SK-N-MC (cell line): ENCODE results near the gene CALCOCO1.

ENCODE experiments used
- EZH2 ChIP-seq: fragments of 200-600 bp; sonication (generic); IDR thresholded peaks from one replicate; pipeline ENCODE4 v1.6.1; 2017; ENCODE audit warnings: antibody characterized with exemption
- FOXP2 ChIP-seq: optimal IDR thresholded peaks from 2 replicates; pipeline ENCODE3; 2011; ENCODE audit warnings: mild to moderate bottlenecking, moderate library complexity; ENCODE audit not compliant: insufficient read depth; ENCODE audit errors: extremely low read length, control extremely low read depth
- POLR2AphosphoS5 ChIP-seq: IDR thresholded peaks from 2 replicates; pipeline ENCODE4 v1.6.1; 2012; ENCODE audit warnings: mild to moderate bottlenecking, low read depth, low read length, borderline replicate concordance

DNA sequence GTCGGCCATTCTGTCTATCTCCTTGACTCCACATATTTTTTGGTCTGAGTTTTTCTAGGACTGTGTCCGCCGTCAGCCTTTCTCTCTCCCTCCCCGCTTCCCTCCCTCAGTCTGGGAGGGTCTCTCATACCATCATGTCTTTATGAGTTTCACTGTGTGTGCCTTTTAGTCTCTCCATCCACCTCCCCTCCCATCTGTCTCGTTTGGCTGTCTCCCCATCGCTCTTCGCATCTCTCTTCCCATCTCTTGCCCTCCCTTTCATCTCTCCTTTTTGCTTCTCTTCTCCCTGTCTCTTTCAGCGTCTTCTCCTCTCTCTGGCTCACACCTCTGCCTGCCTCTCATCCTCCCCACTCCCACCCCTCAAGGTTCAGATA lies 31.5 kb upstream of the CALCOCO1 start:
- no peak for TF ChIP-seq FOXP2
- no peak for TF ChIP-seq POLR2AphosphoS5
- TF ChIP-seq EZH2 = no peak
